AG04450 (cell line): ENCODE measurements around the gene TTC21A. TPM values are rescaled to one million over a fixed set of nuclear protein-coding genes. Genes with fewer than 3 reads are reported as not detected.

Experiments
- CTCF ChIA-PET: fragments of 300-600, 350-600 bp; formaldehyde crosslinking; extraction: SDS; loops from one replicate; lab custom pipeline; 2022; ENCODE audit warnings: antibody characterized with exemption, inconsistent platforms; lab: Charles Lee
- POLR2A ChIA-PET: fragments of 350-600 bp; formaldehyde crosslinking; extraction: SDS; loops from one replicate; lab custom pipeline; 2021; ENCODE audit warnings: antibody characterized with exemption, inconsistent platforms; lab: Yijun Ruan, JAX
- DNase-seq: peaks from one replicate; pipeline ENCODE4 v3.0.0-alpha.2; 2011; ENCODE audit warnings: low read depth, low spot score
- H3K27ac ChIP-seq: one replicate; pipeline ENCODE4 v1.5.1; 2012; ENCODE audit warnings: low read depth, low read length, control low read depth
- H3K27me3 ChIP-seq: one replicate; pipeline ENCODE4 v1.6.0; 2012; ENCODE audit warnings: low read length; ENCODE audit not compliant: control insufficient read depth, insufficient read depth
- H3K4me3 ChIP-seq: 2 replicates; pipeline ENCODE4 v1.5.1; 2011; ENCODE audit warnings: mild to moderate bottlenecking, low read depth, low read length, control low read depth
- H3K9me3 ChIP-seq: 2 replicates; pipeline ENCODE4 v1.5.1; 2012; ENCODE audit warnings: low read length; ENCODE audit not compliant: control insufficient read depth, insufficient read depth
- CTCF ChIP-seq: IDR thresholded peaks from 2 replicates; pipeline ENCODE4 v1.5.1; 2011; ENCODE audit warnings: low read depth, low read length, control low read depth, inconsistent platforms
- polyA plus RNA-seq: library from polyadenylated mRNA; depleted of rRNA; stranded (reverse); fragments of >200 nt; gene quantifications from 2 replicates; pipeline ENCODE4 v1.2.3, GENCODE V29; 2011

TTC21A gene
- polyA plus RNA-seq, 1 experiment = 1.6 TPM

- CTCF ChIA-PET = interaction anchor here (0.6 to 2.1 kb wide), 4 partner anchors 24 to 137 kb away, joined by 3 to 6 read pairs (median 5); no protein-coding TSS in a partner anchor
- peak overlapping the region; percentile 78 for H3K4me3 ChIP-seq
- POLR2A ChIA-PET = interaction anchor here (1.4 kb wide), 1 partner anchor 43 kb away, joined by 6 read pairs; the partner anchor contains the start of genes GORASP1 and TTC21A
- peak; percentile 87 for DNase-seq
- no peak for TF ChIP-seq CTCF
- no peaks in the 10 kb centered on the region; the same call in 1 of the 2 replicates for H3K9me3 ChIP-seq
- H3K27me3 ChIP-seq = no peaks in the 10 kb centered on the region
- H3K27ac ChIP-seq = peak overlapping the region; percentile 97
Observed at GRCh38 chr3:39150803-39151631, 43.5 kb downstream of the TTC21A start.

- 0 out of 2 replicates have a peak, but pooled peaks have one; percentile 7 for TF ChIP-seq CTCF
- POLR2A ChIA-PET = no interaction called here
- peak overlapping the region; percentile 54 for H3K4me3 ChIP-seq
- CTCF ChIA-PET = no interaction called here
- H3K27ac ChIP-seq = no peak overlapping the region
- no peaks in the 10 kb centered on the region; the same call in 1 of the 2 replicates for H3K9me3 ChIP-seq
- H3K27me3 ChIP-seq = peaks cover 3% of the 10 kb centered on the region
- no peak for DNase-seq
Observed at GRCh38 chr3:39153977-39154279, 46.4 kb downstream of the TTC21A start.

- Histone ChIP-seq H3K9me3 (no peaks in the 10 kb centered on the region; the same call in 1 of the 2 replicates), H3K4me3 (no peak overlapping the region), H3K27me3 (peaks cover 3% of the 10 kb centered on the region), H3K27ac (peak overlapping the region; percentile 2)
- ChIA-PET POLR2A (no interaction called here), CTCF (no interaction called here)
- DNase-seq = no peak
- no peak for TF ChIP-seq CTCF
Observed at GRCh38 chr3:39154280-39155021, 47.0 kb downstream of the TTC21A start.

GRCh38 chr3:39156421-39156820 is 48.9 kb downstream of the TTC21A start:
- DNase-seq = no peak
- CTCF ChIA-PET = no interaction called here
- H3K4me3 ChIP-seq = no peak overlapping the region
- H3K27ac ChIP-seq = no peak overlapping the region
- no peak for TF ChIP-seq CTCF
- peaks cover 3% of the 10 kb centered on the region for H3K27me3 ChIP-seq
- POLR2A ChIA-PET = interaction anchor here (1.0 kb wide), 1 partner anchor 10 kb away, joined by 3 read pairs; no protein-coding TSS in a partner anchor
- no peaks in the 10 kb centered on the region; the same call in 1 of the 2 replicates for H3K9me3 ChIP-seq
